HCT116 (cell line): ENCODE measurements around the gene ZC3HAV1. TPM values are rescaled to one million over a fixed set of nuclear protein-coding genes. Genes with fewer than 3 reads are reported as not detected.

Source experiments
- ATAC-seq: fragments of 200-7000 bp; cut with Tn5 transposase; 2 replicates; pipeline ENCODE4 v1.9.1; 2020; ENCODE audit warnings: mild to moderate bottlenecking, moderate library complexity
- BruUV-seq: library from RNA; stranded (reverse); fragments of 400-500 nt; replicated peaks from 2 replicates; lab custom pipeline; 2021; lab: Mats Ljungman, UMichigan
- CTCF ChIA-PET: fragments of 300-600 bp; sonication (Branson Sonifier 250); formaldehyde crosslinking; loops from one replicate; lab custom pipeline; 2021; ENCODE audit warnings: antibody characterized with exemption; lab: Charles Lee
- POLR2A ChIA-PET: fragments of 300-600, 350-600 bp; sonication (Branson Sonifier 250); formaldehyde crosslinking; loops from one replicate; lab custom pipeline; 2021; ENCODE audit warnings: antibody characterized with exemption; lab: Charles Lee
- RAD21 ChIA-PET, 2 experiments: fragments of 300-600 bp; sonication (Branson Sonifier 250); formaldehyde crosslinking; loops; one replicate each; lab custom pipeline; 2023; ENCODE audit warnings: low total read pairs in 2 of 2; ENCODE audit not compliant: uncharacterized antibody in 2 of 2, unreplicated experiment in 2 of 2, low non-redundant PET in 1 of 2; lab: Charles Lee
- DNase-seq: peaks from one replicate; pipeline ENCODE4 v3.0.0-alpha.2; 2010; ENCODE audit warnings: low read depth, low spot score
- H2AFZ ChIP-seq: fragments of 200-600 bp; shearing (Covaris generic), sonication (generic); 2 replicates; pipeline ENCODE4 v1.6.1; 2017; ENCODE audit warnings: low read depth, mixed run types, mixed read lengths, antibody characterized with exemption, low read length; ENCODE audit not compliant: poor library complexity, severe bottlenecking
- H3K27ac ChIP-seq: 2 replicates; pipeline ENCODE4 v1.5.1; 2012; ENCODE audit warnings: low read depth, low read length
- H3K27me3 ChIP-seq: fragments of 200-600 bp; sonication (generic); 2 replicates; pipeline ENCODE4 v1.6.1; 2016; ENCODE audit warnings: mixed run types, low read length, mixed read lengths; ENCODE audit not compliant: insufficient read depth
- H3K36me3 ChIP-seq, 2 experiments: fragments of 200-500 bp in 1 of 2; fragments of 200-600 bp in 1 of 2; sonication (Bioruptor generic) in 1 of 2; sonication (generic) in 1 of 2; 2 replicates each; pipeline versions ENCODE4 v1.5.1 to v1.6.1; 2014 to 2016; ENCODE audit warnings: low read length in 2 of 2, inconsistent platforms in 1 of 2, mixed read lengths in 1 of 2, mixed run types in 1 of 2; ENCODE audit not compliant: insufficient read depth in 2 of 2, control insufficient read depth in 1 of 2
- H3K4me1 ChIP-seq, 2 experiments: fragments of 200-600 bp in 1 of 2; sonication (generic) in 1 of 2; 2 replicates each; pipeline versions ENCODE4 v1.5.1 to v1.6.1; 2012 to 2017; ENCODE audit warnings: low read length in 2 of 2, inconsistent platforms in 1 of 2, mild to moderate bottlenecking in 1 of 2, mixed read lengths in 1 of 2, mixed run types in 1 of 2, moderate library complexity in 1 of 2; ENCODE audit not compliant: insufficient read depth in 2 of 2, control insufficient read depth in 1 of 2
- H3K4me2 ChIP-seq: fragments of 200-600 bp; sonication (generic); 2 replicates; pipeline ENCODE4 v1.6.1; 2017; ENCODE audit warnings: mixed run types, low read length, mixed read lengths
- H3K4me3 ChIP-seq, 2 experiments: fragments of 200-600 bp in 1 of 2; sonication (generic) in 1 of 2; replicated peaks in 1 of 2; 2 replicates each; pipeline ENCODE4 v1.5.1; 2011 to 2016; ENCODE audit warnings: low read length in 2 of 2, control low read depth in 1 of 2, low read depth in 1 of 2, mild to moderate bottlenecking in 1 of 2, mixed read lengths in 1 of 2, mixed run types in 1 of 2
- H3K79me2 ChIP-seq: fragments of 200-600 bp; sonication (generic); 2 replicates; pipeline ENCODE4 v1.6.1; 2017; ENCODE audit warnings: mild to moderate bottlenecking, mixed run types, low read length, moderate library complexity, mixed read lengths; ENCODE audit not compliant: insufficient read depth
- H3K9ac ChIP-seq: fragments of 200-600 bp; sonication (generic); 2 replicates; pipeline ENCODE4 v1.6.1; 2016; ENCODE audit warnings: low read length, mixed read lengths
- H3K9me2 ChIP-seq: fragments of 200-600 bp; sonication (generic), shearing (Covaris generic); 2 replicates; pipeline ENCODE4 v1.6.1; 2017; ENCODE audit warnings: mixed run types, mild to moderate bottlenecking, moderate library complexity; ENCODE audit not compliant: insufficient read depth
- H3K9me3 ChIP-seq, 2 experiments: fragments of 200-500 bp in 1 of 2; fragments of 200-600 bp in 1 of 2; sonication (Bioruptor generic) in 1 of 2; sonication (generic) in 1 of 2; 2 replicates each; pipeline ENCODE4 v1.6.1; 2014 to 2017; ENCODE audit warnings: low read length in 2 of 2, mixed read lengths in 2 of 2, inconsistent platforms in 1 of 2, low read depth in 1 of 2, mild to moderate bottlenecking in 1 of 2, mixed run types in 1 of 2, moderate library complexity in 1 of 2; ENCODE audit not compliant: control insufficient read depth in 1 of 2, insufficient read depth in 1 of 2
- H4K20me1 ChIP-seq: fragments of 200-600 bp; sonication (generic), shearing (Covaris generic); 2 replicates; pipeline ENCODE4 v1.6.1; 2017; ENCODE audit warnings: mixed run types, mild to moderate bottlenecking, moderate library complexity; ENCODE audit not compliant: insufficient read depth
- ATF3 ChIP-seq: IDR thresholded peaks from 2 replicates; pipeline ENCODE4 v1.6.1; 2012
- CBX3 ChIP-seq: IDR thresholded peaks from 2 replicates; pipeline ENCODE4 v1.6.1; 2012; ENCODE audit warnings: low read depth
- CEBPB ChIP-seq: IDR thresholded peaks from 2 replicates; pipeline ENCODE4 v1.6.1; 2012; ENCODE audit warnings: low read depth
- EGR1 ChIP-seq: IDR thresholded peaks from 2 replicates; pipeline ENCODE4 v1.6.1; 2012; ENCODE audit warnings: low read depth
- ELF1 ChIP-seq: IDR thresholded peaks from 2 replicates; pipeline ENCODE4 v1.6.1; 2012; ENCODE audit warnings: low read depth, borderline replicate concordance
- EZH2 ChIP-seq: fragments of 200-600 bp; sonication (generic); IDR thresholded peaks from 2 replicates; pipeline ENCODE4 v1.6.1; 2017; ENCODE audit warnings: antibody characterized with exemption, mixed run types
- EZH2phosphoT487 ChIP-seq: fragments of 200-600 bp; IDR thresholded peaks from 2 replicates; pipeline ENCODE4 v1.6.1; 2018; ENCODE audit warnings: antibody characterized with exemption, borderline replicate concordance
- FOSL1 ChIP-seq: IDR thresholded peaks from 2 replicates; pipeline ENCODE4 v1.6.1; 2012; ENCODE audit warnings: low read depth
- JUND ChIP-seq: IDR thresholded peaks from 2 replicates; pipeline ENCODE4 v1.6.1; 2012
- POLR2A ChIP-seq: IDR thresholded peaks from 2 replicates; pipeline ENCODE4 v1.7.0; 2011; ENCODE audit warnings: borderline replicate concordance; ENCODE audit not compliant: insufficient read depth, insufficient read length; ENCODE audit errors: extremely low read depth
- POLR2AphosphoS5 ChIP-seq: IDR thresholded peaks from 2 replicates; pipeline ENCODE4 v1.6.1; 2011; ENCODE audit warnings: mild to moderate bottlenecking, low read depth, low read length, moderate library complexity
- SIN3A ChIP-seq: IDR thresholded peaks from 2 replicates; pipeline ENCODE4 v1.6.1; 2012; ENCODE audit warnings: low read depth
- SP1 ChIP-seq: IDR thresholded peaks from 2 replicates; pipeline ENCODE4 v1.6.1; 2012; ENCODE audit warnings: low read depth
- SRF ChIP-seq: IDR thresholded peaks from 2 replicates; pipeline ENCODE4 v1.6.1; 2012; ENCODE audit warnings: low read depth
- ZBTB33 ChIP-seq: IDR thresholded peaks from 2 replicates; pipeline ENCODE4 v1.6.1; 2011; ENCODE audit warnings: mild to moderate bottlenecking, low read length, moderate library complexity; ENCODE audit not compliant: insufficient replicate concordance; ENCODE audit errors: extremely low read depth
- ZFX ChIP-seq: fragments of 450-650 bp; IDR thresholded peaks from 2 replicates; pipeline ENCODE4 v1.6.1; 2017
- intact Hi-C: fragments of 100-400 bp; cut with micrococcal nuclease; formaldehyde crosslinking; loops from 2 replicates; pipeline ENCODE4 v1.10.0; 2022
- total RNA-seq: library from RNA; stranded (reverse); gene quantifications from one replicate; pipeline ENCODE4 v1.2.1, GENCODE V29; 2021; ENCODE audit not compliant: unreplicated experiment

The ZC3HAV1 gene
- total RNA-seq, 1 experiment from 2014 or later, result 23.7 TPM

- POLR2A ChIA-PET, result no interaction called here
- Histone ChIP-seq H3K9me3 (no peaks in the 10 kb centered on the region), H3K4me3 (no peak overlapping the region), H2AFZ (no peak overlapping the region), H3K27me3 (no peaks in the 10 kb centered on the region), H3K4me2 (no peak overlapping the region), H3K9ac (no peak overlapping the region), H4K20me1 (no peaks in the 10 kb centered on the region), H3K27ac (no peak overlapping the region), H3K79me2 (no peaks in the 10 kb centered on the region), H3K9me2 (0 out of 2 replicates have a peak, but pooled peaks cover 2% of the 10 kb centered on the region), H3K4me1 (no peaks in the 10 kb centered on the region), H3K36me3 (no peaks in the 10 kb centered on the region)
- CTCF ChIA-PET, result interaction anchor here (0.7 kb wide), 1 partner anchor 17 kb away, joined by 3 read pairs; no protein-coding TSS in a partner anchor
- RAD21 ChIA-PET, result no interaction called here
- ATAC-seq (no peak), DNase-seq (no peak)
- BruUV-seq, result no TSS peak
- TF ChIP-seq SRF, result no peak
- no peak for TF ChIP-seq CEBPB
- TF ChIP-seq JUND, result no peak
- no peak for TF ChIP-seq EZH2
- no peak for TF ChIP-seq CBX3
- no peak for TF ChIP-seq FOSL1
- no peak for TF ChIP-seq ELF1
- TF ChIP-seq EZH2phosphoT487, result no peak
- no peak for TF ChIP-seq POLR2A
- no peak for TF ChIP-seq SIN3A
- no peak for TF ChIP-seq ZFX
- no peak for TF ChIP-seq ZBTB33
- no peak for TF ChIP-seq EGR1
- no peak for TF ChIP-seq SP1
- TF ChIP-seq ATF3, result no peak
- TF ChIP-seq POLR2AphosphoS5, result no peak
- intact Hi-C loops, result no loop called here
These were observed 98.1 kb downstream of the ZC3HAV1 start for GRCh38 chr7:139011373-139011772.
